Measurements from ENCODE around the gene FAM20C. TPM values are rescaled to one million over a fixed set of nuclear protein-coding genes. Genes with fewer than 3 reads are reported as not detected.
"Not testable (repeated sequence)": the region's sequence is repeated elsewhere in the genome, so short reads cannot be mapped to it uniquely, and the experiment has no call there.

FAM20C gene
- total and polyA plus RNA-seq, 7 donors = 3.0 to 51.3 (median 21.0) TPM

DNA sequence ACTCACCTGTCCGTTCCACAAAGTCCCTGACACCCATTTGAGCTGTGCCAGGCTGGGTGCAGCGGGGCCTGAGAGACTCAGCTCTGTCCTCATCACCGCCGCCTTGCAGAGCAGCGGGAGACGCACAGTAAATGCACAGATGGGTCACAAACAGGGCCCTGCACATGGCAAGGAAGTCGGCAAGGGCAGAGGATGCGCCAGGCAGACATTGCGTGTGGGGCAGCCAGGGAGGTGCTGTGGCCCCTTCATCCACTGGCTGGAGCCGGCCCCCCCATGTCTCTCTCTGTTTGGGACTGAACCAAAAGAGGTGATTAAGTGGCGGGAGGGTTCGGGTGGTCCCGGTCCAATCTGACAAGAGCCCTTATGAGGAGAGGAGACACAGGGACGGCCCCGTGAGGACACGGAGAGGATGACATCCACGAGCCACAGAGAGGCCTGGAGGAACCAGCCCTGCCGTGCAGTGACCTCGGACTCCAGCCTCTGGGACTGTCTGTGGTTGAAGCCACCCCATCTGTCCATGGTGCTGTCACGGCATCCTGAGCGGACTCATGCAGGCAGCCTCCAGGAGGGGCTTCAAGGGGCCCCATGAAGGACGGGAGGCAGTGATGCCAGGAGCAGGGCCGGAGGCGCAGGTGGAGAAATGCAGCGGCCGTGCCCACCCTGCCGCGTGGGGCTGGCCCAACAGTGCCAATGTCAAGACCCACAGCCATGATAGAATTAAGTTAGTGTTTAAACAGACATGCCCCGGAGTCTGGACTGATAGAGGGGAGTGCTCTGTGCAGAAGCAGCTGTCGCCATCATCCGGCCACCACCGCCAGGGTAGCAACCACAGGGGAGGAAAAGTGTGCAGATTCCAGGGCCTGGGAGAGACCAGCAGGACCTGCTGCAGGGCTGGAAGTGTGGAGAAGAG is 69.2 kb downstream of the FAM20C start:
- WGBS, 2 donors = 91 to 94% methylated on average over 32 of the region's 32 CpGs
- Histone ChIP-seq H3K4me3 (no peak overlapping the region), H3K36me3 (peaks cover 30 to 49% (median 41%) of the 10 kb centered on the region in 4 donors), H3K4me1 (no peaks in the 10 kb centered on the region), H3K27me3 (no peaks in the 10 kb centered on the region), H3K9me3 (no peaks in the 10 kb centered on the region), H3K27ac (no peak overlapping the region)
- intact Hi-C loops (cut with DNase I) = no loop called here
- TF ChIP-seq POLR2AphosphoS5 (IDR thresholded peaks at IDR 0.05) (no peak), EP300 (IDR thresholded peaks at IDR 0.05) (no peak), POLR2A (IDR thresholded peaks at IDR 0.05) (no peak)
- TF ChIP-seq, protein P1, sequence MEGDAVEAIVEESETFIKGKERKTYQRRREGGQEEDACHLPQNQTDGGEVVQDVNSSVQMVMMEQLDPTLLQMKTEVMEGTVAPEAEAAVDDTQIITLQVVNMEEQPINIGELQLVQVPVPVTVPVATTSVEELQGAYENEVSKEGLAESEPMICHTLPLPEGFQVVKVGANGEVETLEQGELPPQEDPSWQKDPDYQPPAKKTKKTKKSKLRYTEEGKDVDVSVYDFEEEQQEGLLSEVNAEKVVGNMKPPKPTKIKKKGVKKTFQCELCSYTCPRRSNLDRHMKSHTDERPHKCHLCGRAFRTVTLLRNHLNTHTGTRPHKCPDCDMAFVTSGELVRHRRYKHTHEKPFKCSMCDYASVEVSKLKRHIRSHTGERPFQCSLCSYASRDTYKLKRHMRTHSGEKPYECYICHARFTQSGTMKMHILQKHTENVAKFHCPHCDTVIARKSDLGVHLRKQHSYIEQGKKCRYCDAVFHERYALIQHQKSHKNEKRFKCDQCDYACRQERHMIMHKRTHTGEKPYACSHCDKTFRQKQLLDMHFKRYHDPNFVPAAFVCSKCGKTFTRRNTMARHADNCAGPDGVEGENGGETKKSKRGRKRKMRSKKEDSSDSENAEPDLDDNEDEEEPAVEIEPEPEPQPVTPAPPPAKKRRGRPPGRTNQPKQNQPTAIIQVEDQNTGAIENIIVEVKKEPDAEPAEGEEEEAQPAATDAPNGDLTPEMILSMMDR (IDR thresholded peaks at IDR 0.05) = no peak
- DNase-seq = no peak

DNA sequence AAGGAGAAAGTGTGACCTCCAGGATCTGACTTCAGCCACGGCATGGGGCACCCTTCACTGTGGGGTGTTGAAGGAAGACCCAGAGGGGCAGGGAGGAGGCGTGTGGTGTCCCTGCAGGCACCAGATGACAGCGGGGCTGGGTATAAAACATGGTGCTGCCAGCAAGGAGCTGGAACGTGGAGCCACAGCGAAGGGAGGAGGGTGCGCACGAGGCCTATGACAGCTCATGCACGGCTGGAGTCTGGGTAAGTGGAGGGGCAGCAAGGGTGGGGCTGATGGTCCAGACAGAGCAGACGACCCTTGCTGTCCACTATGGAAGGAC is 69.8 kb downstream of the FAM20C start:
- Histone ChIP-seq H3K27me3 (no peaks in the 10 kb centered on the region), H3K27ac (no peak overlapping the region), H3K4me3 (no peak overlapping the region), H3K9me3 (no peaks in the 10 kb centered on the region), H3K4me1 (no peaks in the 10 kb centered on the region), H3K36me3 (peaks cover 24 to 43% (median 35%) of the 10 kb centered on the region in 4 donors)
- peak; percentile 34 for DNase-seq
- intact Hi-C loops (cut with DNase I) = no loop called here
- TF ChIP-seq, protein P1 (IDR thresholded peaks at IDR 0.05) = no peak
- TF ChIP-seq POLR2A (IDR thresholded peaks at IDR 0.05) = no peak
- no peak for TF ChIP-seq POLR2AphosphoS5 (IDR thresholded peaks at IDR 0.05)
- TF ChIP-seq EP300 (IDR thresholded peaks at IDR 0.05) = no peak
- 96% methylated on average over 9 of the region's 9 CpGs for WGBS, 2 donors

DNA sequence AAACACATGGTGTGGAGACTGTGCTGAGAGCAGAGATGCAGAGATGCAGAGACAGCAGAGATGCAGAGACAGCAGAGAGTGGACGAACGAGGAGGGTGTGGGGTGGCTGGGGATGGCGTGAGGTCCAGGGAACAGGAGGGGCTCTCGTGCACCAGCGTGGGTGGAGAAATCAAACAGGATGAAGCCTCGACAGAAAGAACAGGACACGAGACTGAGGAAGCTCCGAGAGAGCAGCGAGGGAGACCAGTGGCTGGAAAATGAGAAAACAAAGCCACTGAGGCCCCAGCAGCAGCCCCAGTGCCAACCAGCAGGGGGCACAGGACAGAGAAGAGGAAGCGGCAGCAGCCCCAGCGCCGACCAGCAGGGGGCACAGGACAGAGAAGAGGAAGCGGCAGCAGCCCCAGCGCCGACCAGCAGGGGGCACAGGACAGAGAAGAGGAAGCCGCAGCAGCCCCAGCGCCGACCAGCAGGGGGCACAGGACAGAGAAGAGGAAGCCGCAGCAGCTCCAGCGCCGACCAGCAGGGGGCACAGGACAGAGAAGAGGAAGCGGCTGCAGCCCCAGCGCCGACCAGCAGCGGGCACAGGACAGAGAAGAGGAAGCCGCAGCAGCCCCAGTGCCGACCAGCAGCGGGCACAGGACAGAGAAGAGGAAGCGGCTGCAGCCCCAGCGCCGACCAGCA is 70.4 kb downstream of the FAM20C start:
- H3K36me3 ChIP-seq = peaks cover 22 to 39% (median 32%) of the 10 kb centered on the region in 4 donors
- H3K9me3 ChIP-seq; intact Hi-C loops (cut with DNase I); H3K4me3 ChIP-seq; H3K27me3 ChIP-seq; DNase-seq; H3K27ac ChIP-seq; H3K4me1 ChIP-seq: not testable (repeated sequence)
- WGBS, 2 donors = 75 to 88% methylated on average over 29 to 31 of the region's 31 CpGs
- TF ChIP-seq, protein P1 (IDR thresholded peaks at IDR 0.05) = peak in 1 of 4 experiments; percentile 41

DNA sequence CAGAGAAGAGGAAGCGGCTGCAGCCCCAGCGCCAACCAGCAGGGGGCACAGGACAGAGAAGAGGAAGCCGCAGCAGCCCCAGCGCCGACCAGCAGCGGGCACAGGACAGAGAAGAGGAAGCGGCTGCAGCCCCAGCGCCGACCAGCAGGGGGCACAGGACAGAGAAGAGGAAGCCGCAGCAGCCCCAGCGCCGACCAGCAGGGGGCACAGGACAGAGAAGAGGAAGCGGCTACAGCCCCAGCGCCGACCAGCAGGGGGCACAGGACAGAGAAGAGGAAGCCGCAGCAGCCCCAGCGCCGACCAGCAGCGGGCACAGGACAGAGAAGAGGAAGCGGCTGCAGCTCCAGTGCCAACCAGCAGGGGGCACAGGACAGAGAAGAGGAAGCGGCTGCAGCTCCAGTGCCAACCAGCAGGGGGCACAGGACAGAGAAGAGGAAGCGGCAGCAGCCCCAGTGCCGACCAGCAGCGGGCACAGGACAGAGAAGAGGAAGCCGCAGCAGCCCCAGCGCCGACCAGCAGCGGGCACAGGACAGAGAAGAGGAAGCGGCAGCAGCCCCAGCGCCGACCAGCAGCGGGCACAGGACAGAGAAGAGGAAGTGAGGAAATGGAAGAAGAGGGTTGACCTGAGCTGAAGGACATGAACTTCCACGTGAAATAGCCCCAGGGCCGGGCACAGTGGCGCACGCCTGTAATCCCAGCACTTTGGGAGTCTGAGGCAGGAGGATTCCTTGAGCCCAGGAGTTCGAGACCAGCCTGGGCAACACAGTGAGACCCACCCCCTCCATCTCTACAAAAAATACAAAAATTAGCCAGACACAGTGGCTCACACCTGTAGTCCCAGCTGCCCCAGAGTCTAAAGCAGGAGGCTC is 71.3 kb downstream of the FAM20C start:
- peak overlapping the region in 1 of 4 donors; percentile 52 for H3K27ac ChIP-seq
- DNase-seq; H3K9me3 ChIP-seq; intact Hi-C loops (cut with DNase I); H3K4me1 ChIP-seq; H3K4me3 ChIP-seq; H3K27me3 ChIP-seq: not testable (repeated sequence)
- H3K36me3 ChIP-seq = peaks cover 19 to 33% (median 27%) of the 10 kb centered on the region in 4 donors
- TF ChIP-seq, protein P1 (IDR thresholded peaks at IDR 0.05) = peak in 1 of 4 experiments; percentile 17
- WGBS, 2 donors = 60 to 62% methylated on average over 29 to 35 of the region's 37 CpGs
